Activated CD8-positive, alpha-beta T cell treated with anti-CD3 and anti-CD28 coated beads for 36 hours (primary cell): ENCODE data around the gene F13B. TPM values are rescaled to one million over a fixed set of nuclear protein-coding genes. Genes with fewer than 3 reads are reported as not detected.

Experiments used
- ATAC-seq: fragments of 200-7000 bp; cut with Tn5 transposase; one replicate; pipeline ENCODE4 v1.10.0; 2021; ENCODE audit warnings: mild to moderate bottlenecking, moderate library complexity
- CTCF ChIA-PET: fragments of 350-600 bp; sonication (Branson Sonifier 250); formaldehyde crosslinking; loops from one replicate; lab custom pipeline; 2021; ENCODE audit warnings: antibody characterized with exemption; lab: Charles Lee
- POLR2A ChIA-PET: fragments of 350-600 bp; sonication (Branson Sonifier 250); formaldehyde crosslinking; loops from one replicate; lab custom pipeline; 2021; ENCODE audit warnings: antibody characterized with exemption; lab: Charles Lee
- DNase-seq: peaks from one replicate; pipeline ENCODE4 v3.0.0-alpha.2; 2020
- H3K27ac Mint-ChIP-seq: one replicate; pipeline ENCODE4 v1.8.0; 2021; ENCODE audit warnings: mild to moderate bottlenecking, mixed read lengths
- H3K27me3 Mint-ChIP-seq: one replicate; pipeline ENCODE4 v1.8.0; 2021; ENCODE audit warnings: mixed read lengths
- H3K36me3 Mint-ChIP-seq: one replicate; pipeline ENCODE4 v1.8.0; 2021; ENCODE audit warnings: low read depth, mixed read lengths
- H3K4me1 Mint-ChIP-seq: one replicate; pipeline ENCODE4 v1.8.0; 2021; ENCODE audit warnings: low read depth, mixed read lengths
- H3K4me3 Mint-ChIP-seq: one replicate; pipeline ENCODE4 v1.8.0; 2021; ENCODE audit warnings: mild to moderate bottlenecking, moderate library complexity, mixed read lengths
- H3K9me3 Mint-ChIP-seq: one replicate; pipeline ENCODE4 v1.8.0; 2021; ENCODE audit warnings: mixed read lengths
- intact Hi-C: fragments of 100-400 bp; cut with micrococcal nuclease; formaldehyde crosslinking; loops from one replicate; pipeline ENCODE4 v1.10.0; 2022
- total RNA-seq, 2 experiments: library from RNA; stranded (reverse); gene quantifications; one replicate each; pipeline ENCODE4 v1.2.3, GENCODE V29; 2021
- TF ChIP-seq, protein P1 (sequence below): fragments of 200-600 bp; IDR thresholded peaks from one replicate; pipeline ENCODE4 v1.8.0; 2022; ENCODE audit warnings: antibody characterized with exemption, mild to moderate bottlenecking

The F13B gene
- total RNA-seq: not detected

- H3K9me3 Mint-ChIP-seq: peaks cover 3% of the 10 kb centered on the region
- H3K4me1 Mint-ChIP-seq: no peaks in the 10 kb centered on the region
- POLR2A ChIA-PET: no interaction called here
Observed at GRCh38 chr1:197066719-197067456, at the start of gene F13B. F13B (minus strand) TSS chr1:197067260; CDS start chr1:197067223, 37 bp downstream.

DNA sequence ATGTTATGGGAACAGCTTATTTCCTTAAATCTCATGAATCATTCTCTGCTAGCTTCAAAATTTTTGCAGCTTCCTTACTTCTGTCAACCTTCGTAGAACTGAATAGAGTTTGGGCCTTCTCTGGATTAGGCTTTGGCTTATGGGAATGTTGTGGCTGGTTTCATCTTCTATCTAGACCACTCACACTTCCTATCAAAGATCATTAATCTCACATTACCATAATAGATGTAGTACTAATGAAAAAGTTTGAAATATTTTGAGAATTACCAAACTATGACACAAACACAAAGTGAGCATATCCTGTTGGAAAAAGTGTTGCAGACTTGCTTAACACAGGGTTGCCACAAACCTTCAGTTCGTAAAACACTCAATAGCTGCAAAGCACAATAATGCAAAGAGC lies 49.1 kb upstream of the F13B start:
- Mint-ChIP-seq H3K36me3 (peaks cover 18% of the 10 kb centered on the region), H3K9me3 (no peaks in the 10 kb centered on the region), H3K4me1 (no peaks in the 10 kb centered on the region), H3K4me3 (no peak overlapping the region), H3K27me3 (no peaks in the 10 kb centered on the region), H3K27ac (no peak overlapping the region)
- POLR2A ChIA-PET: no interaction called here
- intact Hi-C loops: no loop called here
- TF ChIP-seq, protein P1, sequence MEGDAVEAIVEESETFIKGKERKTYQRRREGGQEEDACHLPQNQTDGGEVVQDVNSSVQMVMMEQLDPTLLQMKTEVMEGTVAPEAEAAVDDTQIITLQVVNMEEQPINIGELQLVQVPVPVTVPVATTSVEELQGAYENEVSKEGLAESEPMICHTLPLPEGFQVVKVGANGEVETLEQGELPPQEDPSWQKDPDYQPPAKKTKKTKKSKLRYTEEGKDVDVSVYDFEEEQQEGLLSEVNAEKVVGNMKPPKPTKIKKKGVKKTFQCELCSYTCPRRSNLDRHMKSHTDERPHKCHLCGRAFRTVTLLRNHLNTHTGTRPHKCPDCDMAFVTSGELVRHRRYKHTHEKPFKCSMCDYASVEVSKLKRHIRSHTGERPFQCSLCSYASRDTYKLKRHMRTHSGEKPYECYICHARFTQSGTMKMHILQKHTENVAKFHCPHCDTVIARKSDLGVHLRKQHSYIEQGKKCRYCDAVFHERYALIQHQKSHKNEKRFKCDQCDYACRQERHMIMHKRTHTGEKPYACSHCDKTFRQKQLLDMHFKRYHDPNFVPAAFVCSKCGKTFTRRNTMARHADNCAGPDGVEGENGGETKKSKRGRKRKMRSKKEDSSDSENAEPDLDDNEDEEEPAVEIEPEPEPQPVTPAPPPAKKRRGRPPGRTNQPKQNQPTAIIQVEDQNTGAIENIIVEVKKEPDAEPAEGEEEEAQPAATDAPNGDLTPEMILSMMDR: no peak
- DNase-seq: no peak
- CTCF ChIA-PET: interaction anchor here (1.3 kb wide), 1 partner anchor 102 kb away, joined by 3 read pairs; no protein-coding TSS in a partner anchor
- no peak for ATAC-seq

More at GRCh38 chr1:197066719-197067456, at the start of gene F13B:
- no peak for ATAC-seq
- Mint-ChIP-seq H3K27me3 (peaks cover 5% of the 10 kb centered on the region), H3K36me3 (peaks cover 3% of the 10 kb centered on the region), H3K27ac (no peak within 1 kb of the TSS), H3K4me3 (no peak within 1 kb of the TSS)
- intact Hi-C loops: no loop called here
- TF ChIP-seq, protein P1: no peak
- CTCF ChIA-PET: no interaction called here
- no peak for DNase-seq

- H3K9me3 Mint-ChIP-seq: no peaks in the 10 kb centered on the region
- no peak for DNase-seq
Observed at GRCh38 chr1:197106869-197107268, 39.8 kb upstream of the F13B start.

GRCh38 chr1:197103300-197103699 lies 36.2 kb upstream of the F13B start:
- Mint-ChIP-seq H3K4me3 (no peak overlapping the region), H3K27me3 (no peaks in the 10 kb centered on the region), H3K36me3 (peaks cover 10% of the 10 kb centered on the region), H3K9me3 (no peaks in the 10 kb centered on the region), H3K27ac (no peak overlapping the region), H3K4me1 (peaks cover 18% of the 10 kb centered on the region)
- TF ChIP-seq, protein P1: no peak
- ATAC-seq: no peak
- no peak for DNase-seq
- intact Hi-C loops: no loop called here
- POLR2A ChIA-PET: no interaction called here
- CTCF ChIA-PET: no interaction called here

More at GRCh38 chr1:197106869-197107268, 39.8 kb upstream of the F13B start:
- CTCF ChIA-PET: no interaction called here
- ATAC-seq: no peak
- peaks cover 2% of the 10 kb centered on the region for H3K4me1 Mint-ChIP-seq
- TF ChIP-seq, protein P1: no peak
- no peak overlapping the region for H3K4me3 Mint-ChIP-seq
- POLR2A ChIA-PET: interaction anchor here (0.7 kb wide), 1 partner anchor 114 kb away, joined by 3 read pairs; no protein-coding TSS in a partner anchor
- peaks cover 7% of the 10 kb centered on the region for H3K36me3 Mint-ChIP-seq
- no peak overlapping the region for H3K27ac Mint-ChIP-seq
- no peaks in the 10 kb centered on the region for H3K27me3 Mint-ChIP-seq
- intact Hi-C loops: no loop called here

- ChIA-PET CTCF (no interaction called here), POLR2A (no interaction called here)
- H3K27ac Mint-ChIP-seq: no peak overlapping the region
- no peak for ATAC-seq
- no peak for DNase-seq
- no peak overlapping the region for H3K4me3 Mint-ChIP-seq
- no peaks in the 10 kb centered on the region for H3K9me3 Mint-ChIP-seq
- H3K4me1 Mint-ChIP-seq: peaks cover 18% of the 10 kb centered on the region
- H3K27me3 Mint-ChIP-seq: no peaks in the 10 kb centered on the region
- TF ChIP-seq, protein P1: no peak
- H3K36me3 Mint-ChIP-seq: peaks cover 9% of the 10 kb centered on the region
- intact Hi-C loops: no loop called here
Observed at GRCh38 chr1:197101978-197102377, 34.9 kb upstream of the F13B start.
